HepG2 (cell line): Measurements from ENCODE around the gene FMNL2. TPM values are rescaled to one million over a fixed set of nuclear protein-coding genes. Genes with fewer than 3 reads are reported as not detected.

ENCODE experiments used
- CREB1 ChIP-seq, 2 experiments: fragments of 450-650 bp in 1 of 2; IDR thresholded peaks; 2 replicates each; pipeline ENCODE4 v1.6.1; 2016 to 2017; ENCODE audit warnings: control low read depth in 1 of 2, mild to moderate bottlenecking in 1 of 2, missing compliant biosample characterization in 1 of 2, missing genetic modification characterization in 1 of 2
- EED ChIP-seq: sonication (generic); formaldehyde crosslinking; IDR thresholded peaks from 2 replicates; pipeline ENCODE4 v1.5.0; 2020; ENCODE audit warnings: mild to moderate bottlenecking, missing genetic modification reagents
- FOXK2 ChIP-seq: fragments of 450-650 bp; IDR thresholded peaks from 2 replicates; pipeline ENCODE4 v1.6.1; 2016
- HOXA9 ChIP-seq: sonication (generic); formaldehyde crosslinking; IDR thresholded peaks from 2 replicates; pipeline ENCODE4 v1.8.1; 2022; ENCODE audit warnings: missing genetic modification reagents, mild to moderate bottlenecking, moderate library complexity, borderline replicate concordance
- LCORL ChIP-seq, 2 experiments: fragments of 450-650 bp in 1 of 2; sonication (generic) in 1 of 2; formaldehyde crosslinking in 1 of 2; IDR thresholded peaks; 2 replicates each; pipeline versions ENCODE4 v1.5.0 to v1.6.1; 2017 to 2020; ENCODE audit warnings: antibody characterized with exemption in 1 of 2, missing genetic modification reagents in 1 of 2
- MIXL1 ChIP-seq: IDR thresholded peaks from 2 replicates; pipeline ENCODE4 v1.6.1; 2016
- MYNN ChIP-seq: sonication (generic); formaldehyde crosslinking; IDR thresholded peaks from 2 replicates; pipeline ENCODE4 v1.4.0; 2020; ENCODE audit warnings: mild to moderate bottlenecking, low read depth, missing genetic modification reagents
- POLR2A ChIP-seq, 2 experiments: IDR thresholded peaks; 2 replicates each; pipeline ENCODE4 v1.6.1; 2011; ENCODE audit warnings: low read depth in 2 of 2, low read length in 2 of 2, mild to moderate bottlenecking in 1 of 2, moderate library complexity in 1 of 2; ENCODE audit not compliant: insufficient read depth in 1 of 2
- STAT5B ChIP-seq: sonication (generic); formaldehyde crosslinking; IDR thresholded peaks from 2 replicates; pipeline ENCODE4 v1.4.0; 2020; ENCODE audit warnings: missing genetic modification reagents
- ZNF510 ChIP-seq: sonication (generic); formaldehyde crosslinking; IDR thresholded peaks from 2 replicates; pipeline ENCODE4 v1.4.0; 2020; ENCODE audit warnings: low read depth, mild to moderate bottlenecking, missing genetic modification reagents
- ZNF629 ChIP-seq: sonication (generic); formaldehyde crosslinking; conservative IDR thresholded peaks from 2 replicates; pipeline ENCODE4 v1.5.0; 2020; ENCODE audit warnings: missing genetic modification reagents
- ZSCAN20 ChIP-seq: sonication (generic); formaldehyde crosslinking; IDR thresholded peaks from 2 replicates; pipeline ENCODE4 v1.4.0; 2020; ENCODE audit warnings: missing genetic modification reagents, mild to moderate bottlenecking, borderline replicate concordance
- ZSCAN31 ChIP-seq: sonication (generic); formaldehyde crosslinking; IDR thresholded peaks from 2 replicates; pipeline ENCODE4 v1.5.0; 2020; ENCODE audit warnings: low read depth, mild to moderate bottlenecking, missing genetic modification reagents
- polyA plus RNA-seq, 8 experiments: library from polyadenylated mRNA; depleted of rRNA in 3 of 8; stranded (reverse) in 7 of 8; unstranded in 1 of 8; fragments of >200 nt; fragmentation: Illumina TruSeq in 4 of 8; extraction: Trizol in 4 of 8; gene quantifications; 2 replicates each; pipeline versions ENCODE4 v1.2.1 to v1.2.3, GENCODE V29; 2011 to 2016; ENCODE audit warnings: low read depth in 4 of 8, missing spikeins in 1 of 8, mixed read lengths in 1 of 8; ENCODE audit not compliant: insufficient read depth in 1 of 8
- total RNA-seq, 5 experiments: library from RNA; depleted of rRNA; stranded (reverse); fragments of >200 nt; fragmentation: Illumina TruSeq; extraction: Trizol; gene quantifications; 2 replicates each; pipeline ENCODE4 v1.2.3, GENCODE V29; 2016; ENCODE audit warnings: low read depth in 1 of 5
- TF ChIP-seq, protein P1 (sequence below): sonication (generic); formaldehyde crosslinking; IDR thresholded peaks from 2 replicates; pipeline ENCODE4 v1.4.0; 2020; ENCODE audit warnings: mild to moderate bottlenecking, missing genetic modification reagents
- TF ChIP-seq, protein P2 (sequence below): IDR thresholded peaks from 2 replicates; pipeline ENCODE4 v1.6.1; 2012; ENCODE audit warnings: inconsistent platforms
- TF ChIP-seq, protein P3 (sequence below): sonication (generic); formaldehyde crosslinking; IDR thresholded peaks from 2 replicates; pipeline ENCODE4 v1.4.0; 2020; ENCODE audit warnings: low read depth, mild to moderate bottlenecking, missing genetic modification reagents
- TF ChIP-seq, protein P4 (sequence below): sonication (generic); formaldehyde crosslinking; IDR thresholded peaks from 2 replicates; pipeline ENCODE4 v1.9.0; 2021; ENCODE audit warnings: missing genetic modification reagents, mild to moderate bottlenecking, borderline replicate concordance

Gene FMNL2
- total and polyA plus RNA-seq, 2 of the 13 experiments (the other 11 are each of a cell fraction or from before 2014, with no cell fraction given) = 66.5 to 67.7 TPM

DNA sequence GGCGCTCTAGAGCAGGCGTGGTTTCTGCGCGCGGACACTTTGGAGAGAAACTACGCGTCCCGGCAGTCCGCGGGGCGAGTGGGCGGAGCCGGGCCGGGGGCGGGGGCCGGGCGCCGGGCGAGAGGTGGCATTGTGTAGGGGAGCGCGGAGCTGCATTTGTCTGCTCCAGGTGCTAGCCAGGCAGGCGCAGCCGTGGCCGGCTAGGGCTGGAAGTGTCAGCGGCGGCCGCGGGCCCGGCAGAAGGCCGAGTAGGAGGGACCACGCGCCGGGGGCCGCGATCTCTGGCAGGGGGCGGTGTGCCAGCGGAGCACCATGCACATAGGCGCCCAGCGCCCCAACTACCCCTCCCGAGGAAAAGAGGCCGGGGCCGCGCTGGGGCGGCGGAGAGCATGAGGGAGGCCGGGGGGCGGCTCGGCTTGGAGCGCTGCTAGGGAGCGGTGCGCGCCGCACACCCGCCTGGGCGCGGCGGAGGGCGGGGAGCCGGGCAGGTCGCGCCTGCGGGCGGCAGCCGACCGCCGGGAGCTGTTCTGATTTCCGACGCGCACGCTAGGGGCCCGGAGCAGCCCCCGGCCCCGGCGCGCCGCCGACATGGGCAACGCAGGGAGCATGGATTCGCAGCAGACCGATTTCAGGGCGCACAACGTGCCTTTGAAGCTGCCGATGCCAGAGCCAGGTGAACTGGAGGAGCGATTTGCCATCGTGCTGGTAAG, at the start of gene FMNL2 (continued):
- TF ChIP-seq, protein P1, sequence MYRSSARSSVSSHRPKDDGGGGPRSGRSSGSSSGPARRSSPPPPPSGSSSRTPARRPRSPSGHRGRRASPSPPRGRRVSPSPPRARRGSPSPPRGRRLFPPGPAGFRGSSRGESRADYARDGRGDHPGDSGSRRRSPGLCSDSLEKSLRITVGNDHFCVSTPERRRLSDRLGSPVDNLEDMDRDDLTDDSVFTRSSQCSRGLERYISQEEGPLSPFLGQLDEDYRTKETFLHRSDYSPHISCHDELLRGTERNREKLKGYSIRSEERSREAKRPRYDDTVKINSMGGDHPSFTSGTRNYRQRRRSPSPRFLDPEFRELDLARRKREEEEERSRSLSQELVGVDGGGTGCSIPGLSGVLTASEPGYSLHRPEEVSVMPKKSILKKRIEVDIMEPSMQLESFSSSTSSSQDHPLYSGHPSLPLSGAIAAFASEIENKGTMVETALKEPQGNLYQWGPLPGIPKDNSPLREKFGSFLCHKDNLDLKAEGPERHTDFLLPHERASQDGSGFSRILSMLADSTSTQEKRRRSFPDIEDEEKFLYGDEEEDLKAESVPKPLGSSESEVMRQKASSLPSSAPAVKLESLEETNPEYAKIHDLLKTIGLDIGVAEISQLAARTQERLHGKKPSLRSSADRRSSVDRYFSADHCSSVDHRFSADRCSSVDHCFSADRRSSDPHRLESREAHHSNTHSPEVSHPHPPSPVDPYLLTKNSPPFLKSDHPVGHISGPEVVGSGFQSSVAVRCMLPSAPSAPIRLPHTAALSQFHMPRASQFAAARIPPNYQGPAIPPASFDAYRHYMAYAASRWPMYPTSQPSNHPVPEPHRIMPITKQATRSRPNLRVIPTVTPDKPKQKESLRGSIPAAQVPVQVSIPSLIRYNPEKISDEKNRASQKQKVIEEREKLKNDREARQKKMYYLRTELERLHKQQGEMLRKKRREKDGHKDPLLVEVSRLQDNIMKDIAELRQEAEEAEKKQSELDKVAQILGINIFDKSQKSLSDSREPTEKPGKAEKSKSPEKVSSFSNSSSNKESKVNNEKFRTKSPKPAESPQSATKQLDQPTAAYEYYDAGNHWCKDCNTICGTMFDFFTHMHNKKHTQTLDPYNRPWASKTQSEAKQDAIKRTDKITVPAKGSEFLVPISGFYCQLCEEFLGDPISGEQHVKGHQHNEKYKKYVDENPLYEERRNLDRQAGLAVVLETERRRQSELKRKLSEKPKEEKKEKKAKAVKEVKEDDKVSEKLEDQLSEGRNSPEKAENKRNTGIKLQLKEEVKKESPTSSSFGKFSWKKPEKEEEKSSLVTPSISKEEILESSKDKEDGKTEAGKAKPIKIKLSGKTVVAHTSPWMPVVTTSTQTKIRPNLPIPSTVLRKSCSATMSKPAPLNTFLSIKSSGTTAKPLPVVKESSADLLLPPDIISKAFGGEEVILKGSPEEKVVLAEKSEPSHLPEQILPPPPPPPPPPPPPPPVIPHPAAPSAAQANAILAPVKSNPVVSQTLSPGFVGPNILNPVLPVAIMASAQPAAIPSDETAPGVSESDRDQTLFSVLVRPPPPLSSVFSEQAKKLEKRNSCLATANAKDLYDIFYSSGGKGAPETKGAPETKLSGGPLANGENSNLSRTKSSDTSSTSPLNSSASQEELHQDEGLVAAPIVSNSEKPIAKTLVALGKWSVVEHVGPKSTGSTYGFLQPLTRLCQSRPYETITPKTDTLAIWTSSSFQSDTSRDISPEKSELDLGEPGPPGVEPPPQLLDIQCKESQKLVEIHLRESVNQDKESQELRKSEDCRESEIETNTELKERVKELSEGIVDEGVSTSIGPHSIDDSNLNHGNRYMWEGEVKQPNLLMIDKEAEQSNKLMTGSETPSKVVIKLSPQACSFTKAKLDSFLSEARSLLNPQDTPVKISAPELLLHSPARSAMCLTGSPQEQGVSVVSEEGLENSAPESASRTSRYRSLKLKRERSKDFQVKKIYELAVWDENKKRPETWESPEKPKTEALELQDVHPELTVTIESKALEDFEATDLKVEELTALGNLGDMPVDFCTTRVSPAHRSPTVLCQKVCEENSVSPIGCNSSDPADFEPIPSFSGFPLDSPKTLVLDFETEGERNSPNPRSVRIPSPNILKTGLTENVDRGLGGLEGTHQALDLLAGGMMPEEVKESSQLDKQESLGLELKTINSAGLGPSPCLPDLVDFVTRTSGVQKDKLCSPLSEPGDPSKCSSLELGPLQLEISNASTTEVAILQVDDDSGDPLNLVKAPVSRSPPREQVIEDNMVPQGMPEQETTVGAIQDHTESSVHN (CRISPR knock-in tag) = 0 out of 2 replicates have a peak, but pooled peaks have one; percentile 27
- TF ChIP-seq, protein P2, sequence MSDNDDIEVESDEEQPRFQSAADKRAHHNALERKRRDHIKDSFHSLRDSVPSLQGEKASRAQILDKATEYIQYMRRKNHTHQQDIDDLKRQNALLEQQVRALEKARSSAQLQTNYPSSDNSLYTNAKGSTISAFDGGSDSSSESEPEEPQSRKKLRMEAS = peak; percentile 80
- TF ChIP-seq POLR2A (IDR thresholded peaks at IDR 0.05; ENCODE audit: insufficient read depth in 1 of 2, low read depth in 2 of 2, low read length in 2 of 2) = peak; percentile 93 to 97
- TF ChIP-seq HOXA9 (CRISPR knock-in tag) = no peak
- TF ChIP-seq FOXK2 = no peak
- TF ChIP-seq, protein P3, sequence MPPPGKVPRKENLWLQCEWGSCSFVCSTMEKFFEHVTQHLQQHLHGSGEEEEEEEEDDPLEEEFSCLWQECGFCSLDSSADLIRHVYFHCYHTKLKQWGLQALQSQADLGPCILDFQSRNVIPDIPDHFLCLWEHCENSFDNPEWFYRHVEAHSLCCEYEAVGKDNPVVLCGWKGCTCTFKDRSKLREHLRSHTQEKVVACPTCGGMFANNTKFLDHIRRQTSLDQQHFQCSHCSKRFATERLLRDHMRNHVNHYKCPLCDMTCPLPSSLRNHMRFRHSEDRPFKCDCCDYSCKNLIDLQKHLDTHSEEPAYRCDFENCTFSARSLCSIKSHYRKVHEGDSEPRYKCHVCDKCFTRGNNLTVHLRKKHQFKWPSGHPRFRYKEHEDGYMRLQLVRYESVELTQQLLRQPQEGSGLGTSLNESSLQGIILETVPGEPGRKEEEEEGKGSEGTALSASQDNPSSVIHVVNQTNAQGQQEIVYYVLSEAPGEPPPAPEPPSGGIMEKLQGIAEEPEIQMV (CRISPR knock-in tag) = no peak
- no peak for TF ChIP-seq ZNF629
- peak; percentile 97 for TF ChIP-seq ZSCAN31 (CRISPR knock-in tag)
- TF ChIP-seq ZSCAN20 (CRISPR knock-in tag) = peak; percentile 90; the same call in 1 of the 2 replicates
- TF ChIP-seq CREB1 (IDR thresholded peaks at IDR 0.05) = peak; percentile 82
- TF ChIP-seq CREB1 (CRISPR knock-in tag; IDR thresholded peaks at IDR 0.05) = no peak
- TF ChIP-seq, protein P4, sequence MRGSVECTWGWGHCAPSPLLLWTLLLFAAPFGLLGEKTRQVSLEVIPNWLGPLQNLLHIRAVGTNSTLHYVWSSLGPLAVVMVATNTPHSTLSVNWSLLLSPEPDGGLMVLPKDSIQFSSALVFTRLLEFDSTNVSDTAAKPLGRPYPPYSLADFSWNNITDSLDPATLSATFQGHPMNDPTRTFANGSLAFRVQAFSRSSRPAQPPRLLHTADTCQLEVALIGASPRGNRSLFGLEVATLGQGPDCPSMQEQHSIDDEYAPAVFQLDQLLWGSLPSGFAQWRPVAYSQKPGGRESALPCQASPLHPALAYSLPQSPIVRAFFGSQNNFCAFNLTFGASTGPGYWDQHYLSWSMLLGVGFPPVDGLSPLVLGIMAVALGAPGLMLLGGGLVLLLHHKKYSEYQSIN = no peak
- peak; percentile 86 for TF ChIP-seq EED (CRISPR knock-in tag)
- TF ChIP-seq STAT5B (CRISPR knock-in tag) = no peak
- peak; percentile 63; the same call in 1 of the 2 replicates for TF ChIP-seq ZNF510 (CRISPR knock-in tag)
- TF ChIP-seq LCORL (IDR thresholded peaks at IDR 0.05) = no peak
- TF ChIP-seq LCORL (CRISPR knock-in tag; IDR thresholded peaks at IDR 0.05) = peak; percentile 82
- no peak for TF ChIP-seq MIXL1 (CRISPR knock-in tag)
- TF ChIP-seq MYNN (CRISPR knock-in tag) = peak; percentile 79; the same call in 1 of the 2 replicates
